ENCODE results near the gene INHA.

Gene INHA

DNA sequence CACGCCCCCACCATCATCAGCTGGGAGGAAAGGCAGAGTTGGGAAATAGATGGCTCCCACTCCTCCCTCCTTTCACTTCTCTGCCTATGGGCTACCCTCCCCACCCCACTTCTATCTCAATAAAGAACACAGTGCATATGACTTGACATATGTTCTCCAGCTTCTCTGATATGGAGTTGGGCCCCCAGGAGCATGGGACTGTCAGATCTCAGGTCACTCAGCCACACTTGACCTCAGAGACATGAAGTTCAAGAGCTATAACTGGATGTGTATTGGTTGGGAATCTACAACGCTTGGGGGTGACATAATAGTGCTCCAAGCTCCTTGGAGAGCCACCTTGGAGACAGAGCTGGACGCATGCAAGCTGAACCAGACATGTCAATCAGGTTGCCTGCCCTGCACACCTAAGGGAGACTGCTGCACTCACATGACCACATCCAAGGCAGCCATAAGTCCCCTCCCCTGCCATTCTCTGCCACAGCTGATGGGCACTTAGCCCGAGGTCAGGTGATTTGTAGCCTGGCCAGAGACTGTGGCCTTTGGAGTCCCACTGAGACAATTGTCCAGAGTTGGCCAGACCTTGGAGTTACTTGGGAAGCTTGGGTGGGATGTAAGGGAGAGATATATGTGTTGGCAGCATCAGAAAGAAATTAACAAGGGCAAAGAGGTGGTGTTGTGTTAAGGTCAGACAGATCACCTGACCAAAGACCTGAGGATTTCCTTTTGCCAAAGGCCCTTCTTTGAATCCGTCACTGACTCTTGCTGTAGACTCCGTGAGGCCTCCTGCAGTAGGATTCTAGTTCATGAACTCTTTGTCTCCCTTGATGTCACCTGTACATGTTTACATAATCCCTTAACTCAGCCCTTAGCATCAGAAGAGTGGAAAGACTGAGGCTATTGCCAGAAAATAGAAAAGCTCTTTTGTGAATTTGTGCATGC is 3.7 kb downstream of the INHA start:
- no peak for DNase-seq (ENCODE audit: low spot score)

DNA sequence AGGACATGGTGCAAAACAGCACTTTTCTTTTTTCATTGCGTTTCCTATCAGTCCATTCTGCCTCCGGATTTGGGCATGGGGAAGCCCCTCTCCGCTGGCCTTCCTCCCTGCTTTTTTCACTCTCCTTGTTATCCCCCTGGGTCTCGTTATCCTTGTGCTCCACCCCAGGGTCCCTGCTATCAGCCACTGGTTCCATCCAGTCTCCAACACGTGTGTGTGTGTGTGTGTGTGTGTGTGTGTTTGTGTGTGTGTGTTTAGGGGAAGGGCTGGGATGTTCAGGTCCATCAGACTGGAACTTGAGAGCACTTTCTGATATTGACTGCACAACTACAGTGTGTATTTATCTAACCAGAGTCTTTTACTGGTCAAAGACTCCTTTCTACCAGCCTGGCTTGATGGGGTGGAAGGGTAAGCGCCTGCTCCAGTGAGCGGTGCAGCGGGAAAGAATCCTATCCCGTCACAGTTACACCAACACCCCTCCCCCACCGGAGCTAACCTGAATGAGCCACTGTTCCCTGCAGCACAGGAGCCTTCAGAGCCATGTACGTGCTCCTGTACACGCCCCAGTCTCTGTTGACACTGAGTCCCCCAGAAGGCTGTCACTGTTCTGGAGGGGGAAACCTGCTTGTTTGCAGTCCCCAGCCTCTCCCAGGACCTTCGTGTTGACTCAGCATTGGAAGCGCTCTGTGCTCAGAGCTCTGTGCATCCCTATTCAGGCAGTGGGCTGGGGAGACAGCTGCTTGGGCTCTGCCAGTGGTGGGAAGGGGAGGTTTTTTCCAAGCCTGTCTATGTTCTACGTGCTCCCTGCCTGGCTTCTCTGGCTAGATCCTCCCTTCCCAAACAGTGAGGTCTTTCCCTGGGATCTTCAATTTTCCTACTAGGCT is 4.6 kb downstream of the INHA start:
- DNase-seq (ENCODE audit: low spot score), result no peak

- DNase-seq (ENCODE audit: low spot score), result no peak
Observed at GRCh38 chr2:219578811-219579613, 6.9 kb downstream of the INHA start.

GRCh38 chr2:219581346-219581745 is 9.2 kb downstream of the INHA start:
- no peak for DNase-seq (ENCODE audit: low spot score)

GRCh38 chr2:219591091-219591490 is 19.0 kb downstream of the INHA start:
- no peak for DNase-seq (ENCODE audit: low spot score)

- no peak for DNase-seq (ENCODE audit: low spot score)
Observed at GRCh38 chr2:219592736-219593135, 20.6 kb downstream of the INHA start.

DNA sequence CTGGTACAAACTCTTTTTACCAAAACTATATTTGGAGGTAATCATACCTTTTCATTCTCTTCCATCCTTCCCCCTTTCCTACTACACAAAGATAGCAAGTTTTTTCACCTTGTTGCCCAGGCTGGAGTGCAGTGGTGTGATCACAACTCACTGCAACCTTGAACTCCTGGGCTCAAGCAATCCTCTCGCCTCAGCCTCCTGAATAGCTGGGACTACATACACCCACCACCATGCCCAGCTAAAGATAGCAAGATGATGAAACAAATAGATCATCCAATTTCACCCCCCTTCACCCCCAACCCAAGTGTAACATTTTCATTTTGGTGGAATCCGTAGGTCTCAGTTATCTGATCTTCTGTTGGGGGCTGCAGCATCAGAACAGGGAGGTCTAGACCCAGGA is 21.0 kb downstream of the INHA start:
- no peak for DNase-seq (ENCODE audit: low spot score)

DNA sequence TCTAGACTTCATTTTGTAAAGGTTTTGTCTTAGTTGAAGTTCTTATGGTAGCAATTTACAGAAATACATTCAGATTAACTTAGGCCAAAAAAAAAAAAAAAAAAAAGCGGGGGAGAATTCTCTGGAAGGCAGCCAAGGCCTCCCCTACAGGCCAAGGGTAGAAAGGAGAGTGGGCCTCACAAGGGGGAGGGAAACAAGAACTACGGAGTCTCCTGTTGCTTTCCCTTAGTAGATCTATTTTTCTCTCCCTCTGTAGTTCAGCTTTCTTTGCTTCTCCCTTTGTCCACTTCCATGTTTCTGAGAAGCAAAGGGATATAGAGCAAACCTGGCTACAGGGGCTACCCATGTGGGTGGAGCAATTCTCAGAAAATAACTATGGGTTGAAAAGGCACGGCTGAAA is 23.1 kb downstream of the INHA start:
- DNase-seq (ENCODE audit: low spot score), result no peak

- DNase-seq (ENCODE audit: low spot score), result no peak
Observed at GRCh38 chr2:219596954-219597551, 24.9 kb downstream of the INHA start.

GRCh38 chr2:219597552-219598307 is 25.6 kb downstream of the INHA start, which contains the start of gene STK11IP:
Gene STK11IP (plus strand): TSS chr2:219597857. CDS start chr2:219598120, 263 bp downstream.
- DNase-seq (ENCODE audit: low spot score), result peak; percentile 94

DNA sequence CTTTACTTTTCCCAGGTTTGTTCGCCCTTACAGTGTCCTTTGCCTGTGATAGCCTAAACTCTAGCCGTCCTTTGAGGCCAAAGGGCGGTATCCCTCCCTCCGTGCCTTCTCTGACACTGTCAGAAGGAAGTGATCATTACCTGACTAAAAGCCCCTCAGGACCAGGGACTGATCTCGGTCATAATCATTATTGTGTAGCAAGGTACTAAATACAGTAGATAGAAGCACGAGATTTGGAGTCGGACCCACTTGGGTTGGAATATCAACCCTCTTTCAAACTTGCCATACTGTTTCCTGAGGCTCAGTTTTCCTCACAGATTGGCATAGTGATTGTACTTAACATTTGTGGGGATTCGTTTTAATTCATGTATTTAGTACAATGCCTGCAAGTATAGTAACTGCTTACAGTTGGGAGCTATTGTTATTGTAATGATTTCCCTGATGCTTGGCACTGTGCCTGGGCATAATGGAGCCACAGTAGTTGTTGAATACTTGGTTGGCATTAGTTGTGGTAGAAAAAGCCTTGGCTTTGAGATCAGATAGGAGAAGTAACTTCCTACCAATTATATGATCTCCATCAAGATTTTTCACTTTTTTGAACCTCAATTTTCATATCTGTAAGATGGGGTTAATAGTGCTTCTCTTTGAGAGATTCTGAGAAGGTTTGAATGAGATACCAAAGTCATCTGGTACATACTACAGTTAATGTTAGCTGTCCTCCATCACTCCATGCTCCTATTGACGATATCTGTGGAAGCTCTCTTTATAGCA is 26.4 kb downstream of the INHA start:
- no peak for DNase-seq (ENCODE audit: low spot score)

- no peak for DNase-seq (ENCODE audit: low spot score)
Observed at GRCh38 chr2:219603771-219604170, 31.7 kb downstream of the INHA start.

DNA sequence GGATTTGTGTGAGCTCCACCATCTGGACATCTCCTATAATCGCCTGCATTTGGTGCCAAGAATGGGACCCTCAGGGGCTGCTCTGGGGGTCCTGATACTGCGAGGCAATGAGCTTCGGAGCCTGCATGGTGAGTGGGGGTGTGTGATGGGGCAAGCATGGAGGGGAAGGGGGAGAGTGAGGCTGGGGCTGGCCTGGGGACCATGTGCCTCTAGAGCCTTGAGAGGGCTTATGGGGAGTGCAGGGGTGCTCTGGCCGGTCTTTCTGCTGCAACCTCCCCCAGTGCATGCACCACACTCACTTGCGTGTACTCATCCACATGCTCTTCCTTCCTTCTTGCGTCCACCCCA is 33.5 kb downstream of the INHA start:
- no peak for DNase-seq (ENCODE audit: low spot score)

- DNase-seq (ENCODE audit: low spot score), result no peak
Observed at GRCh38 chr2:219607931-219608330, 35.8 kb downstream of the INHA start.

DNA sequence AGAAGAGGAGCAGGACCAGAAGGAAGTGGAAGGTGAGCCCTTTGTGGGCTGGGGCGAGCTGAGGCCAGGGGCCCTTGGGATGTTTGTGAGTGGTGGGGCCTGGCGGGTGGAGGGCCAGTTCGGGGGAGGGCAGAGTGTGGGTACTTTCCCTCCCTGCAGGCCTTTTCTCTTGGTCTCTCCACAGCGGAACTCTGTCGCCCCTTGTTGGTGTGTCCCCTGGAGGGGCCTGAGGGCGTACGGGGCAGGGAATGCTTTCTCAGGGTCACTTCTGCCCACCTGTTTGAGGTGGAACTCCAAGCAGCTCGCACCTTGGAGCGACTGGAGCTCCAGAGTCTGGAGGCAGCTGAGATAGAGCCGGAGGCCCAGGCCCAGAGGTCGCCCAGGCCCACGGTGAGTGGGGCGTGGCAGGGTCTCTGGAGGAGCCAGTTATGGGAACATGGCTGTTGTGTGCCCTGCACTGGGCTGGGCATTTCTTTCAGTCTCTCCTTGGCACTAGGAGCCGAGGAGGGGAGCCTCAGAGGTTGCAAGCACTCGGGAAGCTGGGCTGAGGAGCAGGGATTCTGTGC is 36.4 kb downstream of the INHA start:
- DNase-seq (ENCODE audit: low spot score), result no peak

GRCh38 chr2:219609149-219609750 is 37.1 kb downstream of the INHA start:
- no peak for DNase-seq (ENCODE audit: low spot score)

DNA sequence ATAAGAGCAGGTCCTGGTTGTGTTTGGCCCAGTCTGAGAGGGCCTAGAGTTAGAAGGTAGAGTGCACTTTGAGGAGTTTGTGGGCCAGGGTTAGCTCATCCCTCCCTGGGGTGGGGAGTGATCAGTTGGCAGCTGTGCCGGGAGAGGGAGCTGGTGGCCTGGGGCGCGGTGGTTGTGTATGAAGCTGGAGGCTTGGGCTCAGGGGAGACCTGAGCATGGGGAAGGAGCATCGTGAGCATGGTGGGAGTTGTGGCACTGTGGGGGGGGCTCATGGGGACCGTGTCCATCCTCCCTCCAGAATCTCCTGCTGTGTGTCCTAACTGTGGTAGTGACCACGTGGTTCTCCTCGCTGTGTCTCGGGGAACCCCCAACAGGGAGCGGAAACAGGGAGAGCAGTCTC is 39.2 kb downstream of the INHA start:
- no peak for DNase-seq (ENCODE audit: low spot score)

DNA sequence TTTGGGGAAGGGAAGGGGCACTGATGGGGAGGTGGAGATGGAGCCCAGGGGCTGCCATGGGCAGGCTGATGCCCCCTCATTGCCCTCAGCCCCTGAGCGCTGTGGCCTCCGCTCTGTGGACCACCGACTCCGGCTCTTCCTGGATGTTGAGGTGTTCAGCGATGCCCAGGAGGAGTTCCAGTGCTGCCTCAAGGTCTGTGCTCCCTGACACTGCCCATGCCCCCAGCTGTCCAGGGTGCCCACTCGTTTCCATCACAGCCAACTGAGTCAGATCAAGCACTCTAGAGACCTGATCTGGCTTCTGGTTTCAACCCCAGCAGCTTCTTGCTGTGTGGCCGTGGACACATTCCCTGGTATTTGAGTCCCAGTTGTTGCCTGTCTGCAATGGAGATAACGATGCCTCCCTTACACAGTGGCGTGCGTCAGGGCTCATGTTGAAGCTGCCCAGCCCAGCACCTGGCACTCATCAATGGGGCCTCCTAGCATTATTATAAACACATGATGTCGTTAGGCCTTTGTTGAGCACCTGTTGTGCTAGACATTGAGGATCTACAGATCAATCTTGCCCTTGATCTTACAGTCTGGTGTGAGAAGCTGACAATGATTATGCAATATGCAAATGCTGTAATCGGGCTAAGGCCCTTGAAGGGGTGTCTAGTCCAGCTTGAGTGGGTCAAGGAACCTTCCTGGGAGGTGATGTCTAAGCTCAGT is 39.9 kb downstream of the INHA start:
- DNase-seq (ENCODE audit: low spot score), result no peak
